GM19395 (cell line): Measurements from ENCODE around the gene MTMR10.

ENCODE experiments used
- ATAC-seq: cut with Tn5 transposase; IDR thresholded peaks from one replicate; pipeline ENCODE4 v1.9.1; 2021; ENCODE audit warnings: mild to moderate bottlenecking, moderate library complexity; ENCODE audit not compliant: unreplicated experiment

MTMR10 gene

GRCh38 chr15:30962079-30962478, 29.3 kb downstream of the MTMR10 start:
- no peak for ATAC-seq

GRCh38 chr15:30958219-30958618, 33.2 kb downstream of the MTMR10 start:
- no peak for ATAC-seq

- no peak for ATAC-seq
Observed at GRCh38 chr15:30956216-30957124, 35.0 kb downstream of the MTMR10 start.

- ATAC-seq: no peak
Observed at GRCh38 chr15:30954674-30955073, 36.8 kb downstream of the MTMR10 start.

- ATAC-seq: no peak
Observed at GRCh38 chr15:30953731-30954378, 37.6 kb downstream of the MTMR10 start.

GRCh38 chr15:30953183-30953582, 38.2 kb downstream of the MTMR10 start:
- ATAC-seq: no peak

GRCh38 chr15:30943654-30944335, 47.6 kb downstream of the MTMR10 start:
- ATAC-seq: no peak

GRCh38 chr15:30941520-30941919, 49.9 kb downstream of the MTMR10 start:
- no peak for ATAC-seq

- ATAC-seq: no peak
Observed at GRCh38 chr15:30940359-30940758, 51.1 kb downstream of the MTMR10 start.

GRCh38 chr15:30939161-30939560, 52.3 kb downstream of the MTMR10 start:
- no peak for ATAC-seq

GRCh38 chr15:30933293-30933692, 58.1 kb downstream of the MTMR10 start:
- ATAC-seq: no peak

GRCh38 chr15:30930422-30930821, 61.0 kb downstream of the MTMR10 start:
- ATAC-seq: no peak

- no peak for ATAC-seq
Observed at GRCh38 chr15:30929982-30930381, 61.4 kb downstream of the MTMR10 start.

- ATAC-seq: no peak
Observed at GRCh38 chr15:30929064-30929669, 62.3 kb downstream of the MTMR10 start.

- ATAC-seq: no peak
Observed at GRCh38 chr15:30928076-30928475, 63.4 kb downstream of the MTMR10 start.

GRCh38 chr15:30927148-30927761, 64.2 kb downstream of the MTMR10 start:
- no peak for ATAC-seq

GRCh38 chr15:30926161-30926560, 65.3 kb downstream of the MTMR10 start:
- no peak for ATAC-seq

GRCh38 chr15:30925686-30926085, 65.7 kb downstream of the MTMR10 start:
- no peak for ATAC-seq

GRCh38 chr15:30924353-30924752, 67.1 kb downstream of the MTMR10 start:
- no peak for ATAC-seq

- ATAC-seq: no peak
Observed at GRCh38 chr15:30923429-30923828, 68.0 kb downstream of the MTMR10 start.
